ENCODE data around the gene CYP27A1.
"Not testable (repeated sequence)": the region's sequence is repeated elsewhere in the genome, so short reads cannot be mapped to it uniquely, and the experiment has no call there.

The CYP27A1 gene

DNA sequence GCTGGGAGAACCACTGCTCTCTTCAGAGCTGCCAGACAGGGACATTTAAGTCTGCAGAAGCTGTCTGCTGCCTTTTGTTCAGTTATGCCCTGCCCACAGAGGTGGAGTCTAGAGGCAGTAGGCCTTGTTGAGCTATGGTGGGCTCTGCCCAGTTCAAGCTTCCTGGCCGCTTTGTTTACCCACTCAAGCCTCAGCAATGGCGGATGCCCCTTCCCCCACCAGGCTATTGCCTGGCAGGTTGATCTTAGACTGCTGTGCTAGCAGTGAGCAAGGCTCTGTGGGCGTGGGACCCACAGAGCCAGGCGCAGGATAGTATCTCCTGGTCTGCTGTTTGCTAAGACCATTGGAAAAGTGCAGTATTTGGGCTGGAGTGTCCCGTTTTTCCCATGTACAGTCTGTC, 9.2 kb upstream of the CYP27A1 start:
- in situ Hi-C loops (cut with MboI; ENCODE audit: low sequenced_read_pairs), result not testable (repeated sequence)

- in situ Hi-C loops (cut with MboI; ENCODE audit: low sequenced_read_pairs), result no loop called here
Observed at GRCh38 chr2:218773881-218774280, 8.1 kb upstream of the CYP27A1 start.

DNA sequence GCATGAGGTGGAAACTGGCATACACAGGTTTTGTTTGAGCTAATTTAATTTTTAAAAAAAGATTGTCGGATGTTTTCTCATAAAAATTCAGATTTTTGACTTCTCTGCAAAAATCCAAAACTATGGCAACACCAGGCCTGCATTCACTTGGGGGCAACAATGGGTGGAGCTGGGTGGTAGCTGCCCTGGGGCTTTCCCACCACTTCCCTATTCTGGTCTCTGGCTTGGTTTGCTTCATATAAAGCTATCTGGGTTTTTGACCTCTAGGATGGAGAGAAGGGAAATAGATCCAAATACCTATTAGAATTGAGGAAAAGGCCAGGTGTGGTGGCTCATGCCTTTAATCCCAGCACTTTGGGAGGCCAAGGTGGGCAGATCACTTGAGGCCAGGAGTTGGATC, 5.5 kb upstream of the CYP27A1 start:
- in situ Hi-C loops (cut with MboI; ENCODE audit: low sequenced_read_pairs), result no loop called here

- in situ Hi-C loops (cut with MboI; ENCODE audit: low sequenced_read_pairs), result no loop called here
Observed at GRCh38 chr2:218777276-218777990, 4.5 kb upstream of the CYP27A1 start.

GRCh38 chr2:218780046-218780445, 1.9 kb upstream of the CYP27A1 start:
- in situ Hi-C loops (cut with MboI; ENCODE audit: low sequenced_read_pairs), result no loop called here

- in situ Hi-C loops (cut with MboI; ENCODE audit: low sequenced_read_pairs), result no loop called here
Observed at GRCh38 chr2:218780851-218781690, 876 bp upstream of the CYP27A1 start.

GRCh38 chr2:218782528-218782844, 539 bp downstream of the CYP27A1 start:
- in situ Hi-C loops (cut with MboI; ENCODE audit: low sequenced_read_pairs), result no loop called here

GRCh38 chr2:218783688-218784087, 1.7 kb downstream of the CYP27A1 start:
- in situ Hi-C loops (cut with MboI; ENCODE audit: low sequenced_read_pairs), result no loop called here

GRCh38 chr2:218785103-218785502, 3.2 kb downstream of the CYP27A1 start:
- in situ Hi-C loops (cut with MboI; ENCODE audit: low sequenced_read_pairs), result no loop called here

- in situ Hi-C loops (cut with MboI; ENCODE audit: low sequenced_read_pairs), result no loop called here
Observed at GRCh38 chr2:218786133-218786532, 4.2 kb downstream of the CYP27A1 start.

DNA sequence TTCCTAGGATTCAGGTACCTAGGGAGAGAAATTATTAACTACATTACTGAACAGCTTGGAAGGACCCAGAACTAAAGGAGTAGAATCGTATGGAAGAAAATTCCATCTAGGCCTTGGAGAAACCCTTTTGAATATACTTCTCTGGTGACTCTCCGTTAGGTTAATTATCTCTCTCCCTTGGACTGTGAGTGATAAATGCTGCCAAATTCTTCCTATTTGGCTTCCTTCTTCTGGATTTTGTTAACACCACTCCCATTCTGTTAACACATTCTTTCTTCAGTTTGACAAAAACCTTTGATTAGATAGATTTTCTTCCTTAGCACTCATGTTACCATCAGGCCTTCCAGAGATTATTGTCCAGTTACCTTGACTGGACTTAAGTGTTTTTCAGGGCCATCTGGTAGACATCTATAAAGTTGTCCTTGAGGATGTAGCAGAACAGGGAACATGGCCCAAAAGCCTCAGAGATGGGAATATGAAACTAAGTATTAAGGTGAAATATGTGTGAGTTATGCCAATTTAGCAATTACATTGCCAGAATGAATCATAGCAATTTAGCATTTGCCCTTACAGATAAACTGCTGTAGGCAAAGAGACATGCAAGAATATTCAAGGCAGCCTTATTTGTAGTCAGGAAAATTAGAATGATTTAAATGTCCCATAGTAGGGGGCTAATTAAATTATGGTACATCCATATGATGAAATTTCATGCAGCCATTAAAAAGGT, 6.7 kb downstream of the CYP27A1 start:
- in situ Hi-C loops (cut with MboI; ENCODE audit: low sequenced_read_pairs), result no loop called here

- in situ Hi-C loops (cut with MboI; ENCODE audit: low sequenced_read_pairs), result no loop called here
Observed at GRCh38 chr2:218792433-218792832, 10.5 kb downstream of the CYP27A1 start.

GRCh38 chr2:218796691-218797090, 14.7 kb downstream of the CYP27A1 start:
- in situ Hi-C loops (cut with MboI; ENCODE audit: low sequenced_read_pairs), result no loop called here

DNA sequence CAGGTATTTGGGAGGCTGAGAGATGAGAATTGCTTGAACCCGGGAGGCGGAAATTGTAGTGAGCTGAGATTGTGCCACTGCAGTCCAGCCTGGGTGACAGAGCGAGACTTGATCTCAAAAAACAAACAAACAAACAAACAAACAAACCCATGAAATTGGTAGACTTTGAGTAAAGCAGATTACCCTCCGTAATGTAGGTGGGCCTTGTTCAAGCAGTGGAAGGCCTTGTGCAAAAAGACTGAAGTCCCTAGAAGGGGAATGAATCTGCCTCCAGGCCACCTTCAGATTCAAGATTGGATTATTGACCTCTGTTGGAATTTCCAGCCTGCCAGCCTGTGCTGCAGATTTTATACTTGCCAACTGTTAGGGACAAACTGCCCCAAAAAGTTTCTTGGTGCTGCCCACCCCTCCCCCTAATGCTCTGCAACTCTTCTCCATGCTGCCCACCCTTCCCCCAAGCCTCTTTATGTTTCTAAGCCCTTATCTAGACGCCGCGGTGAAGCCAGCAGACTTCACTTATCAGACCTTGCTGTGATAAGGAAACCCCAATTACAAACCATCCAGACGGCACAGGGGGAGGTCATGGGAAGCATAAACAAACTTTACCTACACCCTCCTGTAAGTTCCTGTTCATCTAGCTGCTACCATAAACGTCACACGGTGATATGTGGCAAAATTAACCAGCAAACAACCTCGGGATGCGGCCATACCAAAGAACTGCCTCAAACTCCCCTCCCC, 17.0 kb downstream of the CYP27A1 start:
- in situ Hi-C loops (cut with MboI; ENCODE audit: low sequenced_read_pairs), result no loop called here

- in situ Hi-C loops (cut with MboI; ENCODE audit: low sequenced_read_pairs), result no loop called here
Observed at GRCh38 chr2:218799990-218800389, 18.0 kb downstream of the CYP27A1 start.

DNA sequence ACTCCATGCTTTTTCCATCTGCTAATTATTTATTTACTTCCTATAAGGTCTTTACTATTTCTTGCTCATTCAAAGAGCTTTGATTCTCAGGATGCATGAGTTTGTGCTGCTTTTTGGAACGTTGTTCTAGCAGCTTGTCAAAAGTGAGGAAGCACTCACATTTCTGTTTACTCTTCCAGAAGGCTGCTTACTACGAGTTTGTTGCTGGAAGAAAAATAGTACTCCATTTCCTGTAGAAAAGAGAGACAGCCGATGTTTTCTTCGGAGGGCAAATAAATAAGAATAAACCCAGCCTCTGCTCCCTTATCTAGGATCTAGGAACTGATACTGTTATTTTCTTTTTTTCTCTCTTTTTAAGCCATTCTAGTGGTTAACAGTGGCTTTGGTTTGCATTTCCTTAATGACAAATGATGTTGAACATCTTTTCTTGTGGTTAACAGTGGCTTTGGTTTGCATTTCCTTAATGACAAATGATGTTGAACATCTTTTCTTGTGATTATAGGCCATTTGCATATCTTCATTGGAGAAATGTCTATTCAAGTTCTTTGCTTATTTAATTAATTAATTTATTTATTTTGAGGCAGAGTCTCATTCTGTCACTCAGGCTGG, 20.5 kb downstream of the CYP27A1 start:
- in situ Hi-C loops (cut with MboI; ENCODE audit: low sequenced_read_pairs), result no loop called here

DNA sequence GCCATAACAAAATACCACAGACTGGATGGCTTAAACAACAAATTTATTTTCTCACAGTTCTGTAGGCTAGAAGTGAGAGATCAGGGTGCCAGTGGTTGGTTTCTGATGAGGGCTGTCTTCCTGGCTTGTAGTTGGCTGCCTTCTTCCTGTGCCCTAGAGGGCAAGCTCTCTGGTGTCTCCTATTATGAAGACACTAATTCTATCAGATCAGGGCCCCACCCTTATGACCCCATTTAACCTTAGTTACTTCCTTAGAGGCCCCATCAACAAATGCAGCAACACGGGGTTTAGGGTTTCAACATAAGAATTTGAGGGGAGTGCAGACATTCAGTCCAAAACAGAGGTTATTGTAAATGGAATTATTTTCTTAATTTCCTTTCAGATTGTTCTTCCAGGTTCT, 22.9 kb downstream of the CYP27A1 start:
- in situ Hi-C loops (cut with MboI; ENCODE audit: low sequenced_read_pairs), result no loop called here

- in situ Hi-C loops (cut with MboI; ENCODE audit: low sequenced_read_pairs), result no loop called here
Observed at GRCh38 chr2:218805627-218806026, 23.7 kb downstream of the CYP27A1 start.

- in situ Hi-C loops (cut with MboI; ENCODE audit: low sequenced_read_pairs), result no loop called here
Observed at GRCh38 chr2:218806346-218806978, 24.5 kb downstream of the CYP27A1 start.

DNA sequence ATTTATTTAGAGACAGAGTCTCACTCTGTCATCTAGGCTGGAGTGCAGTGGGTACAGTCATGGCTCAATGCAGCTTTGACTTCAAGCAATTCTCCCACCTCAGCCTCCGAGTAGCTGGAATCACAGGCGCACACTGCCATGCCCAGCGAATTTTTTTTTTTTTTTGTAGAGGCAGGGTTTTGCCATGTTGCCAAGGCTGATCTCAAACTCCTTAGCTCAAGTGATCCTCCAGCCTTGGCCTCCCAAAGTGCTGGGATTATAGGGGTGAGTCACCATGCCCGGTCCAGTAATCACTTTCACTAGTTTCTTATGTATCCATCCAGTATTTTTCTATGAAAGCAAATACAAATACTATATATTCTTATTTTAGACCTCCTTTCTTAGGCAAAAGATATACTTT, 25.7 kb downstream of the CYP27A1 start:
- in situ Hi-C loops (cut with MboI; ENCODE audit: low sequenced_read_pairs), result no loop called here
